ENCODE results near the gene SURF4.

SURF4 gene

GRCh38 chr9:133374612-133375115 is 1.2 kb downstream of the SURF4 start:
- peak; percentile 75 for DNase-seq (ENCODE audit: low spot score)

DNA sequence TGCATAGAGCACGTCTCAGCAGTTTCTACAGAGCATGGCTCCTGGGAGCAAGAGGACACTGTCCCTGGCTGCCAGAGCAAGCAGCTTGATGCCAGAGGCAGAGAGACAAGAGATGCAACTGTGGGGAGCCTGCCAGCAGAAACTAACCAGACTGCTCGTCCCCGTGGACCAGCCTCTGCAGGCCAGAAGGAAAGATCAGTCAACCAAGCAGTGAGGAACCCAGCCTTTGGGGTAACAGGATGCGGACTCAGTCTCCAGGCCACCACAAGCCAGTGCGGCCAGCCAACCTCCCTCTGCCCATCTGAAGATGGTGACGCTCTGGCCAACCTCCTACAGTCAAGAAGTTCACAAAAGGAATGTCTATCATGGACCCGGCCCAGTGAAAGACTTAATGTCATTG is 3.7 kb downstream of the SURF4 start:
- DNase-seq (ENCODE audit: low spot score): no peak

DNA sequence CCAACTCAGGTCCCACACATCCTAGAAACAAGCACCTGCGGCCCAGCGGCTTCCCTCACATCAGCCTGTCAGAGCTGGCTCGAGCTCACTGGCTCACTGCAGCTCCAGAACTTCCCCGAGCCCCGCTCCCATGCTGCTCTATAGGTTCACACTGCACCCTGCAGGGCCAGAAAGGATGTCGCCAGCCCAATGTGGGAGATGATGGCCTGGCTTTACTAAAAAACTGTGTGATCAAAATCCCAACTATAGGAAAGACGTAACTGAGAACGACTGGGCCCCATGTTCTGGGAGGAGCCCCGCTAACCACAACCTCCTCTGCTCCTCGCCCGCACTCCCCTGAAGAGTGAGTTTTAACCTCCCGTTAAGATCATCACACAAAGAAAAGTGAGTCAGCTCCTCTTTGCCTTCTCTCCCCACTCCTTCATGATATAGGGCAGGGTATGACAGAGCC is 4.6 kb downstream of the SURF4 start:
- no peak for DNase-seq (ENCODE audit: low spot score)

DNA sequence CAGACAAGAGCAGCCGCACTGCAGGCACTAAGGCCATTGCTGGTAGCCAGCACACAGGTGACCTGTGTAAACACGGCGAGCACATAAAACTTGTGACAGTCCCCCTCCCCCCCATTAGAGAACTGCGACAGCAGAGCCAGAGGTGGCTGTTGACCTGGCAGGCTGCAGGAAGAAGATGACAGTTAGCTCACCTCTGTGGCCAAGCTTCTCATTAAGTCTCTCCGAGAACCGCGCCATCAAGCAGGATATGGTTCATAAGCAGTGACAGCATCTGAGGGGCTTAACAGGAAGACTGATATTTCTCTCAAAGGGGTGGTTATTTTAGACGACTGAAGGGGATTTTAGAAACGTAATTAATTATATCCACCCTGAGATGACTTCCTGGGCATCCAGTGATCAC is 5.2 kb downstream of the SURF4 start:
- DNase-seq (ENCODE audit: low spot score): no peak

GRCh38 chr9:133369933-133370332 is 5.9 kb downstream of the SURF4 start:
- DNase-seq (ENCODE audit: low spot score): no peak

- DNase-seq (ENCODE audit: low spot score): no peak
These were observed 6.4 kb downstream of the SURF4 start for GRCh38 chr9:133369422-133369821.

- DNase-seq (ENCODE audit: low spot score): no peak
These were observed 7.5 kb downstream of the SURF4 start for GRCh38 chr9:133368249-133368881.

- DNase-seq (ENCODE audit: low spot score): no peak
These were observed 8.1 kb downstream of the SURF4 start for GRCh38 chr9:133367778-133368177.

DNA sequence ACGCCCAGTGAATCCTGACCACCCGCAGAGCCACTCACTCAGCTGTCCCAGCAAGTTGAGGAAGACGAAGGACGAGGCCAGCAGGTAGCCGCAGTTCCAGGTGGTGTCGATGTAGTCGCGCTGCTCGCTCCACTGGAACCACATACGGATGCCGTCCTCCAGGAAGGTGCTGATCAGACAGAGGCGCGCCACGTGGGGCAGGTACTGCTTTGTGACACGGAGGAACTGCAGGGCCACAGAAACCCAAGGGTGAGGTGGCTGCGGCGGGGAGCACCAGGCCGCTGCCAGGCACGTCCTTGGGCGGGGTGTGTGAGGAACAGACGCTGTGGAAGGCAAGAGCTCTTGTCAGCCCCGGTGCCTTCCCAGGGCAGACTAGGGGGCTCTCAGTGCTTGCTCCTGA is 8.6 kb downstream of the SURF4 start:
- no peak for DNase-seq (ENCODE audit: low spot score)

DNA sequence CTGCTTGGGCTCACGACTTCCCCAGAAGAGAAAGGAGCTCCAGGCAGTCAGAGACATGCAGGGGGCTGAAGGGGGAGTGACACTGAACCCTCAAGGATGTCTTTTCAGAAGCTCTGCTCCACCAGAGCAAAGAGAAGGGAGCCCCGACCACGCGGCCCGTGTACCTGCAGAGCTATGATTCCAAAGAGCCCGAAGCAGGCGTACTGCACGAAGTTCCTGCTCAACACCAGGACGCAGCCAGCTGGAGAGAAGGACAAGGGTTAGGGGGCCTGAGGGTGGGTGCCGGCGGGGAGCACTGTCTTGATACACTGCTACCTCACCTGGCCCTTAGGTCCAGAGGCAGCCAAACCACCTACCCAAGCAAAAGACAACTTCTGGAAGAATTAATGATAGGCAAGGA is 9.4 kb downstream of the SURF4 start:
- DNase-seq (ENCODE audit: low spot score): no peak

- DNase-seq (ENCODE audit: low spot score): no peak
These were observed 13.4 kb downstream of the SURF4 start for GRCh38 chr9:133362359-133363044.

- DNase-seq (ENCODE audit: low spot score): no peak
These were observed 14.3 kb downstream of the SURF4 start for GRCh38 chr9:133361507-133362092.

- no peak for DNase-seq (ENCODE audit: low spot score)
These were observed 15.2 kb downstream of the SURF4 start for GRCh38 chr9:133360400-133361393.

DNA sequence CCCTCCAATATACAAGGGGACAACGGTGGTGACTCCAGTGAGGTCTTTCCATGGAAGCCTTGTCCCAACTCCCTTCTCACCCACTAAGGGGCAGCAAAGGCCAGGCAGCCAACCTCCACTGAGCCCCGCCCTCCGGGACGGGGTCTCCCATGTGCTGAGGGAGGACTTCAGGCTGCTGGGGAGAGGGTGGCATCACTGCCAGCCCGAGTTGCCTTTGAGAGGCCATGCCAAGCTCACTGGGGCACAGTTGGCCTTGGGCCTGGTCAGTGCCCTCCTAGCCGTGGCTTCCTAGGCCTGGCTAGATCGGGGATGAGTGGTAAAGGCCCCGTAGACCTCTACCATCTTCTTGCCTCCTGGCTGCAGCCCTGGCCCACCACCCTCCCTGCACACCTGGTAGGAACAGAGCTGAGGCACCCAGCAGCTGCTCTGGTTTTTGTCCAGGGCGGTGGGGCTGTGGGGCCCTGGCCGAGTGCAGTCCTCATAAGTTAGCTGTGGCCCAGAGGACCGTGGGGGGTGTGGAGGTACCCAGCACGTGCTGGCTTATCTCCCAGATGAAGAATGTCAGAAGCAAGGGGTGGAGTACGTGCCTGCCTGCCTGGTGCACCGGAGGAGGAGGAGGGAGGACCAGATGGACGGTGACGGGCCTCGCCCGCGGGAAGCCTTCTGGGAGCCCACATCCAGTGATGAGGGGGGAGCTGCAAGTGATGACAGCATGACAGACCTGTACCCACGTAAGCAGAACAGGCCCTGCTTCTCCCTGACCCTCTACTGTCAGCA is 16.3 kb downstream of the SURF4 start:
- no peak for DNase-seq (ENCODE audit: low spot score)

DNA sequence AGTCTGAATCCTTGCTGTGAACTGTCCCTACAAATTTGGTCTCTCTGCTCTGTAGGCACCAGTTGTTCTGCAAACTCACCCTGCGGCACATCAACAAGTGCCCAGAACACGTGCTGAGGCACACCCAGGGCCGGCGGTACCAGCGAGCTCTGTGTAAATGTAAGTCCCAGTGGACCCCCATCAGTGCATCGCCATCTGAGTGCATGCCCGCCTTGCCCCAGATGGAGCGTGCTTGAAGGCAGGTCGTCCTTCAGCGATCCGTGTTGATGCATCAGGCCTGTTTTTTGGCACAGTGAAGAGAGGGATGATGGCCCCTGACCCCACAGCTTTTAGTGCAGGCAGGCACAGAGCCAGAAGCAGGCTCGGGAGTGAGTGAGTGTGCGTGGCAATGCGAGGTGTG is 18.2 kb downstream of the SURF4 start:
- DNase-seq (ENCODE audit: low spot score): no peak

DNA sequence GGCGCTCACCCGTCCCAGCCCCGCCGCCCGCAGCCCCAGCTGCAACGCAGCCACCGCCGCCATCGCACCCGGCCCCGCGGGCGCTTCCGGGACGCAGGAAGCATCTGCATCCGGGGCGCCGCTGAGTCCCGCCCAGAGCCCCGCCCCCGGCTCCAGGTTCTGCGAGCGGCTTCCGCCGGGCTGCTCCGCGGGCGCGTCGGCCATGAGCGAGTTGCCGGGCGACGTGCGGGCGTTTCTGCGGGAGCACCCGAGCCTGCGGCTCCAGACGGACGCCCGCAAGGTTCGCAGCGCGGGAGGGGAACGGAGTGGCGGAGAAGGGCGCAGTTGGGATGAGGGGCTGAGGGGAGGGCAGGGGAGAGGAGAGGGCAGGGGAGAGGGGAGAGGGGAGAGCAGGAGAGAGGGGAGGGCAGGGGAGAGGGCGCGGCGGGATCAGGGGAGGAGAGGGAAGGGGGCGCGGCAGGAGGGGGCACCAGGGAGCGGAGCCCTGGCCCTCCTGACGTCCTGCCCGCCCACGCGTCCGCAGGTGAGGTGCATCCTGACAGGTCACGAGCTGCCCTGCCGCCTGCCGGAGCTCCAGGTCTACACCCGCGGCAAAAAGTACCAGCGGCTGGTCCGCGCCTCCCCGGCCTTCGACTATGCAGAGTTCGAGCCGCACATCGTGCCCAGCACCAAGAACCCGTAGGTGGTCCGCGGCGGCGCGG is 19.3 kb downstream of the SURF4 start, which contains the start of the genes SURF1 and SURF2:
Gene SURF1 (minus strand): TSS at position 97 of the 701 bp plus-strand sequence. CDS start 34 bp downstream, at position 63.
Gene SURF2 (plus strand): TSS at position 160 of the 701 bp plus-strand sequence. CDS start 43 bp downstream, at position 203.
- DNase-seq (ENCODE audit: low spot score): peak; percentile 93

DNA sequence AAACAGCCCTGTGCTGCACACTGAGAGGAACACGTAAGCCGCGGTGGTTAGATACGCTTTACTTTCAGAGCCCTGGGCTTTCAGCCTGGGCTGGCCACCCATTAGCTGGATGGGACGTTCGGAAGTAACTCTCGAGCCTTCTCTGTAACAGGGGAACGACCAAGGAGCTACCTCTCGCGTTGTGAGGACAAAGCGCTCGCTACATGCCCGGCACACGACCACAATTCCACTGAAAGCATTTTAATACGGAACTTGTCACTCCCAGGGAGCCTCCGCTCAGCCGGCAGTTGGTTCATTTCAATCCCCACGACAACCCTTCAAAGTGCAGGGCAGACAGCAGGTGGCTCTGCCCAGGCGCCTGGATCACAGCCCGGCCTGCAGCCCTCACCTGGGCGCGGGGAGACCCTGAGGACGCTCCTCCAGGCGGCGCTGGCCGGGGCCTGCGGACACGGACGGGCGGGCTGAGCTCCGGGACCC is 19.9 kb downstream of the SURF4 start:
- no peak for DNase-seq (ENCODE audit: low spot score)

- DNase-seq (ENCODE audit: low spot score): no peak
These were observed 21.1 kb downstream of the SURF4 start for GRCh38 chr9:133354766-133355165.

GRCh38 chr9:133353548-133353947 is 22.3 kb downstream of the SURF4 start:
- DNase-seq (ENCODE audit: low spot score): no peak

Measured in AG08396 (cell line).